Stimulated activated CD4-positive, alpha-beta T cell treated with anti-CD3 and anti-CD28 coated beads, Interleukin-1b, Interleukin-23, amount 100 ng/mL, for 48 hours (primary cell): ENCODE data around the gene RPIA.

ENCODE experiments used
- DNase-seq: peaks from one replicate; pipeline ENCODE4 v3.0.0-alpha.2; 2020

The RPIA gene

DNA sequence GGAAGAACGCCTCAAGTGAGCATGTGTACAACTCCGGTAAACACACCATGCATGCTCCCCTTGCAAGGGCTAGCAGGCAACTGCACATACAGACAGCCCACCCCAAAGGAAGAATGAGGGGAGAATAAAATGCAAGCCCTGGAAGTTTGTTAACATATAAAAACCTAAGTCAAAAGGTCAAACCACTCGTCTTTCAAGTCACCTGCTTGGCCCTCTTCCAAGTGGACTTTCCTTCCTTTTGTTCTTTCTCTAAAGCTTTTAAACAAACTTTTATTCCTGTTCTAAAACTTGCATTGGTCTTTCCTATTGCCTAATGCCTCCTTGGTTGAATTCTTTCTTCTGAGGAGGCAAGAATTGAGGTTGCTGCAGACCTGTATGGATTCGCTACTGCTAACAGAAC, 5.2 kb upstream of the RPIA start:
- no peak for DNase-seq

DNA sequence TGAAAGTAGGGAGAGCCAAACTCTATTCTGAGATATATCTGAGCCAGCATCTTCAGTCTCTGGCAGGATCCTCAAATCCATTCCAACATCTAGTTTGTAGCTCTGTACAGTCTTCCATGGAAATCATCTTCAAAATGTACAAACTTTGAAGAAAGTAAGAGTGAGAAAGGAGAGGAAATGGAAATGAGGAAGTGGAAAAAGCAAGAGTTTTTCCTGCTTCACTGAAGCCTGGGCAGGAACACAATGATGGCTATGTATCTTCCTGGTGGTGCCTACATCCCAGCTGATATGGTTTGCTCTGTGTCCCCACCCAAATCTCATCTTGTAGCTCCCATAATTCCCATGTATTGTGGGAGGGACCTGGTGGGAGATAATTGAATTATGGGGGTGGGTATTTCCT, 4.1 kb upstream of the RPIA start:
- no peak for DNase-seq

DNA sequence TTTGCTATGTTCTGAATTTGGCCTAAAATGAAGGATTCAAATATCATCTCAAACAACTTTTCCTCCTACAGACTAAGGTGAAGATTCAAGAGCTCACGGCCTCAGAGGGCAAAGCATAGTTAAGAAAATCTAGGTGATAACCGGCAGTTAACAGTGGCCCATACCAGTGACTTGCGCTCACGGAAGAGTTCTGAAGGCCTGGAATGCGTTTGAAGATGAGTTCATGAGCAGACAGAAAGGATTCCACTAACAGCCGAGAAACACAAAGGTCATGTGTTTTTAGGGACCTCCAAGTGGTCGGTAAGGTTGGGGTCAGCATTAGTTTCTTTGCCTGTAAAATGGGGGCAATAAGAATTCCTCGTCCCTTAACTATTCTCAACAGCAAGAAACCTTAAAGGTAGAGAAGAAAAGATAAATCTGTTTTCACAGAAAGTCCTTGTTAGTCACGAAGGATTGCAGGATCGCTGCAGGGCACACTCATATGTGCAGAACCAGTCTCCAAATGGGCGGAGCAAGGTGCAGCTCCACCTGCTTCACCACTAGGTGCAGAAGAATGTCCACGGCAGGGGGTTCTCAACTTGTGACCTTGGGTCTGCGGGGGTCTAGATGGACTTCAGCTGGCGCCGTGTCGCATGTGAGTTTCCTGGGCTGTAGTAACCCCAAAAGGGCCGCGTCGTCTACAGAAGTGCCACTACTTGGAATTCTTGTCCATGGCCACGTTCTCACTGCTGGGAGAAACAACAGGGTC, 708 bp upstream of the RPIA start:
- peak; percentile 62 for DNase-seq

DNA sequence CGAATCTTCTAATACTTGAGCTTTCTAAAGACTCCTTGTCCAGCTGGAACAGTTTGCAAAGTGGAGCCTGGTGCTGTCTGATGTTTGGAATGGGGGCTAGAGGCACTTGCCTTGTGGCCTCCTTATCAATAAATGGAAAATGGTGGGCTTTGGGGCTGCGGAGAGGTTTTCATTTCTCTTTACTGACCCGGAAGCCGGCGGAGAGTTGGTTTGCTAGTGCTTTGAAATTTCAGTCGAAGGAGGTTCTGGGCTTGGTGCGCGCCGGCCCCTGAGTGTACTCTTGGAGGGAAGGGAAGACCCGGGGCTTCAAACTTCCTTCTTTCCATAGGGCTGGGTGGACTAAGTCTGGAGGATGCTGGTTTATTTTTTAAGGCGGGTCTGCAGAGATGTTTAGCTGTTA, 714 bp downstream of the RPIA start:
- peak; percentile 29 for DNase-seq

DNA sequence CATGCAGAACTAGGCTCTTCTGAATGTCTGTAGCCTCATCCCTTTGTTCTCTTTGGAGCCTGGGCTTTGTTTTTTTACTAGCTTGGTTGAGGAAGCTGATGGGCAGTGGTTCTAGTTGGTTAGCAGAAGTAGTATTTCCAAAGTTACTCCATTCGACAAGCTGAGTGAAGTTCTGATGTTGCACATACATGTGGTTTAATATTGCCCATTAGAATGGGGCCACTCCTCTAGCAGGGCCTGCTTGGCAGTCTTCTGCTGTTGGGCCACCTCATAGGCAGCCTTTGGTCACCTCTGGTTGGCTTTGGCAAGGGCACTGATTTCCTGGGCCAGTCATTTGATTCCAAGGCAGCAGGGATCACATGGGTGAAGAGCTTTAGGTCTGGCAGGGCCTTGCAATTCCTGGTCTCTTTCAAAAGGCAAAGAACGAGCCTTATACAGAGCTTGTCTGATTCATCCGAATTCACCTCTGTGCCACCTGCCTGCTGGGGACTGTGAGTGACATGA, 2.5 kb downstream of the RPIA start:
- DNase-seq, result no peak

DNA sequence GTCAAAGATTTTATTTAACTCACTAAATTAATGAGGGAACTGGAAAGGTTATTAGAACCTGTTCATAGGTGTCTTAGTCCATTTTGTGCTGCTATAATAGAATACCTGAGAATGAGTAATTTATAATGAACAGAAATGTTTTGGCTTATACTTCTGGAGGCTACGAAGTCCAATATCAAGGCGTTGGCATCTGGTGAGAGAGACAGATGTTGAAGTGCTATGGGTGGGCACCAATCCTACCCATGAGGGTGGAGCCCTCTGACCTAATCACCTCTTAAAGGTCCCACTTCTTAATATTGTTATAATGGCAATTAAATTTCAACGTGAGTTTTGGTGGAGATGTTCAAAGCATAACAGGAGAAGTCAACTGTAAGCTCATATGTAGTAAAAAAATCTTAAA, 5.1 kb downstream of the RPIA start:
- no peak for DNase-seq

DNA sequence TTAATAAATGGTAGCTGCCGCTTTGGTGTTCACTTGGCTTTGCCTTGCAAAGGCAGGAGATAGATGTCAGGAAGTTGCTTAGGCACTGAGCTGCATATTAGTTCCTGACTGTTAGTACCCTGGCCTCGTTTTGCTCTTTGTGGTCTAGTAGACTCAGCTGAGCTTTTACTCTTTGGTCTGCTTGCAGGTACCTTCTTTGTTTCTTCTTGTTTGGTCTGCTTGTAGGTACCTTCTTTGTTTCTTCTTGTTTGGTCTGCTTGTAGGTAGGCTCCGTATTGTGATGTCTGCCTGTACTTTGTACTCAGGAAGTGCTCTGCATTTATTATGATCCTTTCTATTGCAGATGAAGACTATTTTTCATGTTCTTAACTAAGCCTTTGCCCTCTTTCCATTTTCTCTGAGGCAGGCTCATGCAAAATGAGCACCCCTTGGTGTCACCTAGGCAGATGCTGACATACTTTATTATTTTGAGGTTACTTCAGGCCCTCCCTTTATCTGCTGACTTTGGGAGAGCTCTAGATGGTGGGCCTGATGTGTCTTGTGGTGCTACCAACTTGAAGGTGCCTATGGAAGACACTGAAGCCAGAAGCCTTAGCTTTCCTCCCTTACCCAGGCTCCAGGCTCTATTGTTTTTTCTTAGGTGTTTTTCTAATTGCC, 6.0 kb downstream of the RPIA start:
- DNase-seq, result no peak

DNA sequence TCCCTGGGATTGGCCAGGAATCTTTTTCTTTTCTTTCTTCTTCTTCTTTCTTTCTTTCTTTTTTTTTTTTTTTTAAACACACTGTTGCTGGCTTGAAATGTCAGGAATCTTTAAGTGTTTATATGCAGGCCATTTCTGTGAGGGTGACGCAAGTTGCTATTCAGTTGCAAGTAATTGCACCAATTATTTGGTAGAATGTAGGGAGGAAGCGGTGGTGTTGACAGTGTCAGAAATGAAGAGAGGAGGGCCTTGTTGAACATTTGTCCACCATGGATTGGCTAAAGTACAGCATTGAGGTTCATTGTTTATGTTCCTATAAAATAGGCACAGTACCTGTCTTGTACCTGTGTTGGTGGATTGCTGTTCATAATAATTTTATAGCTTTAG, 6.5 kb downstream of the RPIA start:
- DNase-seq, result no peak

DNA sequence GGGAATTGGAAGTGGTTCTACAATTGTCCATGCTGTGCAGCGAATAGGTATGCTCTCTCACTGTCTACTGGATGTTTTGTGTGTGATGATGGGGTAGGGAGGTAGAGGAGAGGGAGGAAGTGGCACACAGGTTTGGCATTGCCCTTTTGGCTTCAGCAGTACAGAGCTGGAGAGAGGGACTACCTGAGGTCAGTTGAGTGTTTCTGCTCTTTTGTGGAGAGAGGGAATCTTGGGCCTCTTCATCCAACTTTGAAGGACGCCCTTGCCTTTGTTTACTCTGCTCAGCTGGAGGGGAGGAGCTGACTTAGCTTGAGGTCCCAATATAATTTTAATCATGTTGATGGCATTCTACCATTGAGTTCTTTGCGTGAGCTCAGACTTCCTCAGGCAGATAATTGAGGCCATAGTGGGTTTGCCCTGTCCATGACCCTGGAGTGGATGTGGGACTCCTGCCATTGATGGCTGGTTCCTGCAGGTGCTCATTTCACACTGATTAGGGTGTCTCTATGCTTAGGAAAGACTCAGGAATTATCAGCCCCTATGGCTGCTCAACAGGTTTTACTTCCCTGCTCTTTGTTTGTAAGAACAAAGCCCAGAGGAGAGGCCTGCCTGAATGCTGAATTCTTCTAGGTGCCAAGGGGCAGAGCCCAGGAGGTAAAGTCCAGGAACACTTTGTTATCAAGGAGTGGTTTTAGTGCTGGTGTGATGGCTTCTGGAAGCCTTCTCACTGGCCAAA, 7.2 kb downstream of the RPIA start:
- DNase-seq, result no peak

DNA sequence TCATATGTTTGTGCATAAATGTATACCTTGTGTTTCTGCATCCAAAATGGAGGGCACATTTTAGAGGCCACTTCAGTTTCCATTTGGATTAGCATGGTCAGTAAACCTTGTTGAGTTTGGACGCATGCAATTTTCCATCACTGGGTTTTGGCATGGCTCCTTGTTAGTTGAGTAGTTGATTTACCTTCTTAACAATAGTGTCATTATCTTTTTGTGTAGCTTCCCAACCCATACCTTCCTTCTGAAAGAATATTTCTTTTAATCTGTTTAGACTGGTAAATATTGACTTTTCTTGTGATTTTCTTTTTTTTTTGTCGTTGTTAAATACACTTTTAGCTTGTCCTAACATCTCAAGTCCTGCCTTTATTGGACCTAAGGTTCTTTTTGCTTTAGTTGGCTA, 15.5 kb downstream of the RPIA start:
- no peak for DNase-seq

DNA sequence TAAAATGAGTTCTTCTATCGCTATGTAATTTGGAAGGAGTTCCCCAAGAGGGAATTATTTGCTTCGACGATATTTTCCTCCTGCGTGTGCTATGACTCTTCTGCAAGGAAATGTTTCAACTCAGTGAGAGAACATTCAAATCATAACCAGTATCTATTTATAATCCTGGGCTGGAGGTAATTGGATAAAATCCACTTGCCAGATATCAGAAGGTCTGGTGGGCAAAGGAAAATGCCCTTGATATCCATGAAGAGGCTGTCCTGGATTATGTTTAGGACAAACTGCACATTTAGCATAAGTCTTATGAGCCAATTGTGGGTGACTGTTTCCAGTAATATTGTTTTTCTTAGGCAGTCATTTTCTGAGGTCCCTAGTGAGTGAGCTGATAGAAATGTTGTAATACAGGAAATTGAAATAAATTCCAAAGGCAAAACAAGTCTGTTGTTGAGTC, 17.7 kb downstream of the RPIA start:
- no peak for DNase-seq

DNA sequence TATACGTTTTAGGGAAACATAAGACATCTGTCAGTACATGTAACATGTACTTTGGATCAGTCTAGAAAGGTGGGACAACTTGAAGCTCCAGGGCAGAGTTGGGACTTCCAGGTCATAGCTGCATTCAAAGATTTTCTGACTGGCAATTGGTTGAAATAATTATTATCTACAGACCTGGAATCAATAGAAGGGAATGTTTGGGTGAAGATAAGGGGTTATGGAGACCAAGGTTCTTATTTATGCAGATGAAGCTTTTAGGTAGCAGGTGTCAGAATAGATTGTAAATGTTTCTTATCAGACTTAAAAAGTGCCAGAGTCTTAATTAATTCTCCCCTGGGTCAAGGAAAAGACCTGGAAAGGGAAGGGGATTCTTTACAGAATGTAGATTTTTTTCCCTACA, 19.8 kb downstream of the RPIA start:
- no peak for DNase-seq

DNA sequence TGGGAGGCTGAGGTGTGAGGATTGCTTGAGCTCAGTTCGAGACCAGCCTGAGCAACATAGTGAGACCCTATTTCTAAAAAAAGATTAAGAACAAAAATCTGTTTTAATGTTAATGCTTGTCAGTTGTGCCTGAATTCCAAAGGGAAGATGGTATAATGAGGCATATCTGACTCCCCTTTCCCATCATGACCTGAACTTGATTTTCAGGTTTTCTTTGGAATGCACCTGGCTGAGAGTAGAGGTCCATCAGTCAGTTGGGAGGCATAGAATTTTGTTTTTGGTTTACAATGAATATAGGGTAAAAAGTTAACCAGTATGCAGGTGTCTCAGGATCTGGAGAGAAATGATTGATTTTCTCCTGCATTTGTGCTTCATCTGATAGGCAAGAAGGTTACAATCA, 20.4 kb downstream of the RPIA start:
- DNase-seq, result no peak

DNA sequence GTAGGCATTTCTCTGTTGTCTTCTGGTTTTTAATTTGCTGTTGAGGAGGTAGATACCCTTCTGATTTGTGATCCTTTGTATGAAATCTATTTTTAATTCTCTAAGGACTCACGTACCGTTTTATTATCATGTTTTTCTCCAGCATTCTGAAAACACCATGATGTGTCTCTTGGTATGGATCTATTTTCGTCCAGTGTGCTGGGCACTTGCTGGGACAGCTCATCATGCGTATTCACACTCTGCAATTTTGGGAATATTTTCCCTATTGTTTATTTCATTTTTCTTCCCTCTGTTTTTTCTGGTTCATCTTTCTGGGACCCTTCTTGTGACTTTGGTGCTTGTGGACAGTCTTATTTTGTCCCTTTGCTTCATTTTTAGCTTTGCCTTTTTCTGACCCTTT, 21.9 kb downstream of the RPIA start:
- DNase-seq, result no peak

DNA sequence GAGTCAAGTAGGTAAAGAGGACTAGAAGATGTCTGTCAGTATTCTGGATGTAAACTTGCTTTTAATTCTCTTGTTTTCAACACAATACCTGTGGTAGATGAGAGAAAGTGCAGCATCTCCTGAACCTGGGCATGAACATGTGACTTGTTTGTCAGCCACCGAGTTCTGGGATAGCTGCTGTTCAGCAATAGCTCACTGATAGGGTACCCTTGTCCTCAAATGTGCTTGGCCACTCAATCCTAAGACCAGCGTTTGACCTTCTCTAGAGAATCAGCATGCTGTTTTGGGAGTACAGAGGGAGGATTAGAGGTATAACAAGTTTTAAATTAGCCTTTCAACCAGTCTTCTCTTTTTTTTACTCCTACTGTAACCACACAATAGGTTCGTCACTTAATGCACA, 23.2 kb downstream of the RPIA start:
- no peak for DNase-seq

DNA sequence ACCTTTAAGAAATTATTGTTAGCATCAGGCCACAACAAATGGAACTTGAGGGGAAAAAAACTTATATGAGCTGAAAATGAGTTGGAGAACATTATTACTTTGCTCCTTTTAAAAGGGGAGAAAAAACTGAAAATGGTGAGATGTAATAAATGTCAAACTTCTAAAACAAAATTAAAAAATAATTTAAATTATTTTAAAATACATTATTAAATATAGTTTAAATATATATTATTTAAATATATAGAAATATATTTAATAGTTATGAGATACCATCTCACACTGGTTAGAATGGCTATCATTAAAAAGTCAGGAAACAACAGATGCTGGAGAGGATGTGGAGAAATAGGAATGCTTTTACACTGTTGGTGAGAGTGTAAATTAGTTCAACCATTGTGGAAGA, 28.9 kb downstream of the RPIA start:
- DNase-seq, result no peak

DNA sequence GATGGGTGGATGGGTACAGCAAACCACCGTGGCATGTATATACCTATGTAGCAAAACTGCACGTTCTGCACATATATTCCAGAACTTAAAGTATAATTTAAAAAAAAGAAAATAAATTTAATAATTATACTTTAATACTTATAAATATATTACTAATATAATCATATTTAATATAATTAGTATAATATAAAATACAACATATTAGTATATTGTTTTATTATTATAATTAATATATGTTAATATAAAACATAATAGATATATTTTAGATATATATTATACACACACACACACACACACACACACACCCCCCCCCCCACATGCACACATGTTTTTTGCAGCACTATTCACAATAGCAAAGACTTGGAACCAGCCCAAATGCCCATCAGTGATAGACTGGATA, 29.8 kb downstream of the RPIA start:
- DNase-seq, result no peak

DNA sequence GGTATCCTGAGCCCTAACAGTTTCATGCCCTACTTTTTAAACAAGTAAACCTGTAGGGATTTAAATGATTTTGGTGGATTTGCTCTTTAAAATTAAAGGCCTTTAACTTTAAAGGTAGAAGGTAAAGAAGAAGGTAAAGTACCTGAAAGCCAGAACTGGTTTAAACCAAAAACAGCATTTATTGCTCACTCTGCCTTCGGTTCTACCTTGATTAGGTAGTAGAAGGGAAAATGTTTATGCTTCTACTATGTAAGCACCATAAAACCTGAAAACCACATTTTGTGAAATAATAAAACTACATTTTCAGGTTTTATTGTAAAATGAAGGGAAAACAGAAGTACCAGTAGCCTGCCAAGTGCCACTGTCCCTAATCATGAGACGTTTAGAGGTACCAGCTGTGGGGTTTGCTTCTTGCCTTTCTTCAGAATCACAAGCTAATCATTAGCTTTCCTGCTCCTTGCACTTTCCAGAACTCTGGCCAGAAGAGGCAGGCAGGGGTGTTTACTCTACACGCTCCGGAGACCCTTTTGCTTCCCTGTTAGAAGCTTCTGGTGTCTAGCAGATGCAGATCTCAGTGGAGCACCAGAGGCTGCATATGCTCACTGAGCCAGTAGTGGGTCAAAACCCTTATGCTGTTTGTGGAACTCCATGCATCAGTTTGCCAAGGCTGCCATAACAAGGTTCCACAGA, 33.3 kb downstream of the RPIA start:
- no peak for DNase-seq

DNA sequence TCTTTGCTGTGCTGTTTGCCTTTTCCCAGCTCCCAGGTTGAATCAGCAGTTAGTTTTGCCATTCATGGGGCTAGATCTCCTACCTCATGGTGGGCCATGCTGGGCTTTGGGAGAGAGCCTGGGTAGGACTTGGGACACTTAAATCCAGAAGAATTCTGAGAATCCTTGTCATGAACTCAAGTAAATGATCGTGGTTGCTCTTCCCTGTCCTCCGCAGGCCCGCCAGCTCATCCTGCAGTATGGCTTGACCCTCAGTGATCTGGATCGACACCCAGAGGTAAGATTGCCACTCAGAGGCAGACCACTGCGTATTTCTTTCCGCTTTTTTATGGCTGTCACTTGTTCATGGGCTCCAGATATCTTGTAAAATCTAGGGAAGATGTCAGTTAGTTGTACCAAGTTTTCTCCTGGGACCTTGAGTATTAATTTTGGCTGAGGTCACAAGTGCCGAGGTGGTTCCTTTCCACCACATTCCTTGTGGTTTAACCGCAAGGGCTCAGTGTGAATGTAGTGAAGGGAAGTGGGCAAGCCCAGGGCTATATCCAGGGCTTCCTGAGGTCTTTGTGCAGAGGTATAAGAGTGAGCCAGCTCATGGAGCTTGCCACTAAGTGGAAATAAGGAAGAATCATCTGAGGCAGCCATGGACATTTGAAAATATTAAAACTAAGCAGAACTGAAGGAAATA, 37.7 kb downstream of the RPIA start:
- DNase-seq, result no peak

DNA sequence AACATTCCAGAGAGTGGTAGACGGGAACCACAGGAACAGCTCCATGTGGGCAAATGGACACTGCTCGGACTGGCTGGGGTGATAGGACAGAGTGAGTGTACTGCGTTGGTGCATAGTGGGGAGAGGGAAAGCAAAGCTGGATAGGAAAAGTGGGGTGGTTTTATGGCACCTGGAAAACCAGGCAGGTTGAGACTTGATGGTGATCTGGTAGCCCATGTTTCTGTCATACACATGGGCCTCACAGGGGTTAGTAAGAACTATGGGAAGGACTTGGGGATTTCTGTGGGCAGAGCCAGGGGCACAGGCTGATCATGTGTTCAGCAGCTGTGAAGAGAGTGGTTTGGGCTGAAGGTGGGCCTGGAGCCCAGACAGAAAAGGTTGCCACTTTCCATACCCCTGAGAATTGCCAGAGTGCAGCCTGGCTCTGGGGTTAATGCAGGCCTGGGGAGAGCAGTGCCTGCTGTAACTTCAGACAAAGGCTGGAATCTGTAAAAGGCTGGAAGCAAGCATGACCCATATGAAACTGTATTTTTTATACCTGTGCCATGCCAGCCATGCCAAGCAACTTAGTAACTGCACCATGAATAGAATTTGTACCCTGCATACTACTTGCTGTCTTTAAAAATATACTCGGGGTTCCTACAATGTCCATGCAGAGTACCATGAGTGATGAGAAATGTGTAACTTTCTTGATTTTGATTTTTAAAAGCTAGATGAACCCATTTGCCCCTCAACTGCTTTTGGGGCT, 41.9 kb downstream of the RPIA start:
- DNase-seq, result no peak

DNA sequence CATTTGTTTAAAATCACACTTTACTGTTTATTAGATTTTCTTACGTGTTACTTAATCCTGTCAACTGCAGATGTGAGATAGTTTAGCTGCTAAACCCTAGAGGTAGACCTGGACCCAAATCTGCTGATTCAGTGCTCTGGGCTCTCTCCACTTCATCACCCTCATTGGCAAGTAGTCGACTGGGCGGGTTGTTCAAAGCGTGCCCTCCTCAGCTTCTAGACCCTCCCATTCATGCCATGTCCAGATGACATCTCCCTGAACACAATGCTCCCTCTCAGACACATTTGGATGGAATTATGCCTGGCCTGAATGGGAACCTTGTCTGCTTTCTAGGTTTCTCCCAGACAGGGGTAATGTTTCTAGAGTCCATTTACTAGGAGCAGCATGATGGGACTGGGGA, 43.7 kb downstream of the RPIA start:
- DNase-seq, result no peak

DNA sequence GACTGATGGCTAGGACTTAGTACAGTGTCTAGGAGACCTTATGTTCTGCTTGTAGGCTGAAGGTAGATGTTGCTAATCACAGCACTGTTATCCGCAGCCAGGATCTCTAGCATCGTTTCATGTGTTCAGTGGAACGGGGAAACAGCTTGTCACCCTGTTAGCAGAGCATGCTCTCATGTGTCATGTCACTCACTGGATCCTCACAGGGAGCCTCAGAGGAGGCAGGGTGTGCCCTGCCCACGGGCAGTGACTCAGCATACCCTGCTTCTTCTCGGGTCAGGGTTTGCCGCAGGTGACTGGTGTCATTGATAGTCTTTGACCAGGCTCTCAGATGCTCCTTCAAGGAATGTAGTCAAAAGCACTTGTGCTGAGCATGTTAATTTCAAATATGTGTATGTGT, 44.4 kb downstream of the RPIA start:
- DNase-seq, result peak; percentile 55
